Measurements from ENCODE around the gene SEPSECS.

Gene SEPSECS

DNA sequence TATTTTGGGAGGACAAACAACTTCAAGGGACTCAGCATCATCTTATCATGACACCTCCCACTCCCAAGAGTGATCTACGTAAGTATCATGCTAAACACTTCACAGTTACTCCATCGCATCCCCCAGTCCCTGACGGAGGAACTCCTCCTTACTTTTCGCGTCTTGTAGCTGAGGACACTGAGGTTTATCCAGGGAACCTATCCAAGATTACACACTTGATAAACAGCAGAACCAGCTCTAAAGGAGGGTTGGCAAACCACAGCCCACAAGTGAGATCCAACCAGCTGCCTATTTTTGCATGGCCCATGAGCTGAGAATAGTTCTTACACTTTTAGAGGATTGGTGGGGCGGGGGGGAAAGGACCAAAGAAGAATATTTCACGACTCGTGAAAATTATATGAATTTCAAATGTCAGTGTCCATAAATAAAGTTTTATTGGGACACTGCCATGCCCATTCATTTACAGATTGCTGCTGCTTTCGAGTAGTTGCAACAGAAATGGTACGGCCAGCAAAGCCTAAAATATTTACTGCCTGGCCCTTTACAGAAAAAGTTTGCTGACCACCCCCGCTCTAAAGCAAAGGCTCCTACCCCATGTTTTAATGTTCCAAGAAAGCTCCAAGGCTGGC is 47.8 kb downstream of the SEPSECS start:
- no peak for TF ChIP-seq Cebpa-rat (IDR thresholded peaks at IDR 0.05)
- Histone ChIP-seq H3K4me3 (no peak overlapping the region), H3K27ac (no peak overlapping the region), H3K9ac (no peak overlapping the region), H3K9me3 (no peaks in the 10 kb centered on the region), H3K4me1 (no peaks in the 10 kb centered on the region), H4K20me1 (no peaks in the 10 kb centered on the region), H3K4me2 (no peak overlapping the region), H3K36me3 (no peaks in the 10 kb centered on the region), H3K27me3 (no peaks in the 10 kb centered on the region)

DNA sequence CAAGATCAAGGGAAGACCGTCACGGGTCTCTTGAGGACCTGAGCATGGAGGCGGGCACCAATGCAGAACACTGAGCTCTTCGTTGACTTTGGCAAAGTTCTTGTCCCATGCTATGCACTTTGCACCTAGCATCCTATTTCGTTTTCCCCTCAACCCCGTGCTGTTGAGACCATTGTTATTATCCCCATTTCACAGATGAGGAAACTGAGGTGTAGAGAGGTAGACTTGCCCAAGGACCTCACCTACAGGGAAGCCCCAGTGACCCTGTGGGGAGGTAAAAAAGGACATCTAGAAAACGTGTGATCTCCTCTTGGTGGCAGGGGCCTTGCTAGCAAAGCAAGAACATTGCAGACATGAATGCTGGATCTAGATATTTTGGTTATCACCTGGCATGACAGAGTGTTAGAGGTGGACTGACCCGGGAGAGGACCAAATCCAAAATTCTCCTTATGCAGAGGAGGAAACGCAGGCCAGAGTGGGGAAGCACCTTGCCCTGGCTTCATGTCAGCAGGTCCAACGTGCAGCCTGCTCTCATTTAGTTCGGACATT is 48.5 kb downstream of the SEPSECS start:
- TF ChIP-seq Cebpa-rat (IDR thresholded peaks at IDR 0.05): no peak
- H3K4me2 ChIP-seq: no peak overlapping the region
- H3K36me3 ChIP-seq: no peaks in the 10 kb centered on the region
- no peaks in the 10 kb centered on the region for H4K20me1 ChIP-seq
- no peak overlapping the region for H3K4me3 ChIP-seq
- H3K27ac ChIP-seq: no peak overlapping the region
- H3K9ac ChIP-seq: no peak overlapping the region
- no peaks in the 10 kb centered on the region for H3K9me3 ChIP-seq
- H3K27me3 ChIP-seq: no peaks in the 10 kb centered on the region
- H3K4me1 ChIP-seq: no peaks in the 10 kb centered on the region

GRCh38 chr4:25110527-25111329 is 49.5 kb downstream of the SEPSECS start:
- H3K9ac ChIP-seq: no peak overlapping the region
- no peak for TF ChIP-seq Cebpa-rat (IDR thresholded peaks at IDR 0.05)
- no peak overlapping the region for H3K4me3 ChIP-seq
- H3K36me3 ChIP-seq: no peaks in the 10 kb centered on the region
- no peaks in the 10 kb centered on the region for H3K27me3 ChIP-seq
- H3K27ac ChIP-seq: no peak overlapping the region
- H4K20me1 ChIP-seq: no peaks in the 10 kb centered on the region
- H3K4me2 ChIP-seq: no peak overlapping the region
- no peaks in the 10 kb centered on the region for H3K4me1 ChIP-seq
- no peaks in the 10 kb centered on the region for H3K9me3 ChIP-seq

GRCh38 chr4:25109511-25109910 is 50.7 kb downstream of the SEPSECS start:
- H3K27me3 ChIP-seq: no peaks in the 10 kb centered on the region

GRCh38 chr4:25108556-25108955 is 51.7 kb downstream of the SEPSECS start:
- no peaks in the 10 kb centered on the region for H3K4me1 ChIP-seq
- H3K4me3 ChIP-seq: no peak overlapping the region
- no peaks in the 10 kb centered on the region for H3K9me3 ChIP-seq
- H3K4me2 ChIP-seq: no peak overlapping the region
- no peak overlapping the region for H3K27ac ChIP-seq
- H3K27me3 ChIP-seq: no peaks in the 10 kb centered on the region
- TF ChIP-seq Cebpa-rat (IDR thresholded peaks at IDR 0.05): no peak
- no peaks in the 10 kb centered on the region for H4K20me1 ChIP-seq
- no peak overlapping the region for H3K9ac ChIP-seq
- H3K36me3 ChIP-seq: no peaks in the 10 kb centered on the region

More at GRCh38 chr4:25109511-25109910, 50.7 kb downstream of the SEPSECS start:
- no peaks in the 10 kb centered on the region for H3K4me1 ChIP-seq
- no peaks in the 10 kb centered on the region for H3K9me3 ChIP-seq
- no peak for TF ChIP-seq Cebpa-rat (IDR thresholded peaks at IDR 0.05)
- no peak overlapping the region for H3K9ac ChIP-seq
- no peak overlapping the region for H3K4me3 ChIP-seq
- no peaks in the 10 kb centered on the region for H4K20me1 ChIP-seq
- no peak overlapping the region for H3K27ac ChIP-seq
- no peaks in the 10 kb centered on the region for H3K36me3 ChIP-seq
- H3K4me2 ChIP-seq: no peak overlapping the region

DNA sequence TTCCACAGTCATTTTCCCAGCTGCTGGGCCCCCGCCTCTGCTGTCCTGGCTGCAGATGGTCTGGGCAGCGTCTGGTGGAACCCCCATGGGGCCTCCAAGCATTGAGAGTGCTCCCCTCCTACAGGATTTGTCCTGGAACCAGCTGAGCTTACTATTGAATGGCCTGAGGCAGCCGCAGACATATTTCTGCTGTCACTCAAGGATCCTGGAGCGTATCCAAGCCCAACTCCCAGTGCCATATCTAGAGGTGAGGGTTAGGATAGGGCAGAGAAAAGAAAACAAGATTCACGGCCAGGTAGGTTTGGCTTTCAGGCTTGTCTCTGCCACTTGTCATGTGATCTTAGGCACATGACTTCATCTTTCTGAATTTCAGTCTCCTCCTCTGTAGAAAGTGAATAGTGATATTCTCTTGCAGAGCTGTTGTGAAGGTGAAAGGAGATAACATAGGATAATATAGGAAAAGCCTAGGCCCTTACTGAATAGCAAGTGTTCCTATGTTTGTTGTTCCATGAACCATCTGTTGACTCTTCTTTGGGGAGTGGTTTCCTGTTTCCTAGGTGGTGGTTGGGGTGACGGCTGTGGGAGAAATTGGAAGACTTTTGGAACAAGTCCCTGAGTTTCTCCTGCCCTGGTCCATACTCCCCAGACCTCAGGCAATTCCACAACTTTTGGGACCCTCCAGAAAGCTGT is 52.3 kb downstream of the SEPSECS start:
- no peak overlapping the region for H3K27ac ChIP-seq
- no peaks in the 10 kb centered on the region for H3K4me1 ChIP-seq
- no peak overlapping the region for H3K4me3 ChIP-seq
- H3K9me3 ChIP-seq: no peaks in the 10 kb centered on the region
- H3K4me2 ChIP-seq: no peak overlapping the region
- H3K9ac ChIP-seq: no peak overlapping the region
- no peaks in the 10 kb centered on the region for H3K27me3 ChIP-seq
- H3K36me3 ChIP-seq: no peaks in the 10 kb centered on the region
- no peak for TF ChIP-seq Cebpa-rat (IDR thresholded peaks at IDR 0.05)
- no peaks in the 10 kb centered on the region for H4K20me1 ChIP-seq

DNA sequence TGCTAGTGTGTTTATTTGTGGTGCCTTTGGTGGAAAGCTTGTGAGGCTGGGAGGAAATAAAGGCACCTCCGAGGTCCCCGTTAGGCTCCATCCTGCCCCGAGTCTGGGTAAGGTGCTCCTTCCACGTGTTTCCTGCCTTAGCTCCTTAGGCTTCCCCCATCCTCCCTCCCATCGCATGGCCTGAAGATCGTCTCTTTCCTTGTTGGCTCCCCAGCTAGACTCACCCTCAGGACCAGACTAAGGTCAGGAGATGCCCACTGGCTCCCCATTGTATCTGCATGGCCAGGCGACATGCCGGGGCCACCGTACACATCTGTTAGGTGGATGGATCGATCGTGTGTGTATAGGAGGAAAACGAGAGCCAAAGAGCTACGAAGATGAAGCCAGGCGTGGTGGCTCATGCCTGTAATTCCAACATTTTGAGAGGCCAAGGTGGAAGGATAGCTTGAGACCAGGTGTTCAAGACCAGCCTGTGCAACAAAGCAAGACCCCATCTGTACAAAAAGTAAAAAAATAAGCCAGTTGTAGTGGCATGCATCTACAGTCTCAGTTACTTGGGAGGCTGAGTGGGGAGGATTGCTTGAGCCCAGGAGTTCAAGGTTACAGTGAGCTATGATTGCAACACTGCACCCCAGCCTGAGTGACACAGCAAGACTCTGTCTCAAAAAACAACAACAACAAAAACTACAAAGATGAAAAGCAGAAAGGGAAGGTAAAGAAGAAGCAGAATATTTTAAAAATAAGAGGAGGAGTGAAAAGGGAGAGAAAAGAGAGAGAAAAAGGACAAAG is 53.7 kb downstream of the SEPSECS start:
- Histone ChIP-seq H3K9ac (no peak overlapping the region), H3K4me1 (no peaks in the 10 kb centered on the region), H4K20me1 (no peaks in the 10 kb centered on the region), H3K4me2 (no peak overlapping the region), H3K27ac (no peak overlapping the region), H3K4me3 (no peak overlapping the region), H3K36me3 (no peaks in the 10 kb centered on the region), H3K27me3 (no peaks in the 10 kb centered on the region), H3K9me3 (peaks cover 10% of the 10 kb centered on the region)
- TF ChIP-seq Cebpa-rat (IDR thresholded peaks at IDR 0.05): no peak

GRCh38 chr4:25104591-25104990 is 55.7 kb downstream of the SEPSECS start:
- Histone ChIP-seq H3K4me3 (no peak overlapping the region), H3K9ac (no peak overlapping the region), H3K36me3 (no peaks in the 10 kb centered on the region), H4K20me1 (no peaks in the 10 kb centered on the region), H3K4me1 (peaks cover 8% of the 10 kb centered on the region), H3K27ac (no peak overlapping the region), H3K27me3 (no peaks in the 10 kb centered on the region), H3K9me3 (peaks cover 14% of the 10 kb centered on the region), H3K4me2 (no peak overlapping the region)
- TF ChIP-seq Cebpa-rat (IDR thresholded peaks at IDR 0.05): no peak

DNA sequence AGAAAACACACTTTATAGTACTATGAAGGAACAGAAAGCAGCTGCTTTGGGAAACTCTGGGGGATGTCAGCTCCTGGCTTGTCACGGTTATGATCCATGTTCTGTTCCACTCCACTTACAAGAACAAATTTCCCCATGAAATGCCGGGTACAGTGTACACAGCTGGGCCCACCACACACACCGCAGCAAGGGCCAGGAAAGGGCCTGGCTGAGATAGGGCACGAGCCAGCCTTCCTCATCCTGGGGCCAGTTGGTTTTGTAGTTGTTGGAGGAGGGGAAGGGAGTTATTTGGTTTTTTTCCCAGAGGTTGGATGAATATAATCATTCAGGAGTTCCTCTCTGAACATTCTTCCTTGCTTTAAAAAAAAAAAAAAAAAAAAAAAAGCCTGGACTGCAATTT is 56.8 kb downstream of the SEPSECS start:
- Histone ChIP-seq H3K4me1 (peaks cover 18% of the 10 kb centered on the region), H3K4me2 (no peak overlapping the region), H3K9ac (no peak overlapping the region), H3K9me3 (peaks cover 14% of the 10 kb centered on the region), H3K27me3 (no peaks in the 10 kb centered on the region), H3K27ac (no peak overlapping the region), H4K20me1 (no peaks in the 10 kb centered on the region), H3K4me3 (no peak overlapping the region), H3K36me3 (no peaks in the 10 kb centered on the region)
- TF ChIP-seq Cebpa-rat (IDR thresholded peaks at IDR 0.05): no peak
